Endothelial cell of umbilical vein (primary cell): Measurements from ENCODE around the gene TXNL4A. TPM values are rescaled to one million over a fixed set of nuclear protein-coding genes. Genes with fewer than 3 reads are reported as not detected.

ENCODE experiments used
- BruUV-seq: library from RNA; stranded (reverse); fragments of 400-500 nt; replicated peaks from 2 replicates; lab custom pipeline; 2021; lab: Mats Ljungman, UMichigan
- CTCF ChIA-PET: fragments of 300-600, 350-600 bp; sonication (Branson Sonifier 250); formaldehyde crosslinking; loops from one replicate; lab custom pipeline; 2021; ENCODE audit warnings: antibody characterized with exemption, inconsistent platforms; lab: Charles Lee
- POLR2A ChIA-PET: fragments of 300-600, 350-600 bp; sonication (Branson Sonifier 250); formaldehyde crosslinking; loops from one replicate; lab custom pipeline; 2021; ENCODE audit warnings: antibody characterized with exemption, inconsistent platforms; lab: Charles Lee
- DNase-seq: peaks from one replicate; pipeline ENCODE4 v3.0.0-alpha.2; 2011; ENCODE audit warnings: low read depth, low spot score
- FAIRE-seq: peaks from 2 replicates; lab custom pipeline; 2011; peaks lifted over from hg19 to GRCh38; lab: Jason Lieb, UNC
- H2AFZ ChIP-seq: 2 replicates; pipeline ENCODE4 v1.6.0; 2012; ENCODE audit warnings: low read depth, low read length, control low read depth, inconsistent platforms
- H3K27ac ChIP-seq: 2 replicates; pipeline ENCODE4 v1.5.1; 2011; ENCODE audit warnings: low read depth, mild to moderate bottlenecking, control low read depth, low read length, moderate library complexity; ENCODE audit not compliant: insufficient read depth
- H3K27me3 ChIP-seq, 2 experiments: 2 replicates each; pipeline versions ENCODE4 v1.6.0 to v1.6.1; 2011; ENCODE audit warnings: low read length in 2 of 2, mixed read lengths in 1 of 2; ENCODE audit not compliant: control insufficient read depth in 2 of 2, insufficient read depth in 2 of 2
- H3K36me3 ChIP-seq, 2 experiments: 2 replicates in 1 of 2; 3 replicates in 1 of 2; pipeline ENCODE4 v1.5.1; 2011; ENCODE audit warnings: low read length in 2 of 2, mild to moderate bottlenecking in 1 of 2, moderate library complexity in 1 of 2; ENCODE audit not compliant: control insufficient read depth in 2 of 2, insufficient read depth in 2 of 2; ENCODE audit errors: extremely low read depth in 1 of 2
- H3K4me1 ChIP-seq: 3 replicates; pipeline ENCODE4 v1.5.1; 2011; ENCODE audit warnings: mild to moderate bottlenecking, low read length; ENCODE audit not compliant: control insufficient read depth, insufficient read depth; ENCODE audit errors: extremely low read depth
- H3K4me2 ChIP-seq: 2 replicates; pipeline ENCODE4 v1.6.1; 2011; ENCODE audit warnings: low read length, control low read depth, mixed read lengths; ENCODE audit not compliant: insufficient read depth
- H3K4me3 ChIP-seq, 3 experiments: fragments of 200-600 bp in 1 of 3; sonication (generic), shearing (Covaris generic) in 1 of 3; replicated peaks in 1 of 3; 2 replicates each; pipeline ENCODE4 v1.5.1; 2011 to 2016; ENCODE audit warnings: control low read depth in 3 of 3, low read length in 3 of 3, mild to moderate bottlenecking in 2 of 3, inconsistent platforms in 1 of 3, low read depth in 1 of 3, moderate library complexity in 1 of 3; ENCODE audit not compliant: insufficient read depth in 1 of 3
- H3K79me2 ChIP-seq: 2 replicates; pipeline ENCODE4 v1.6.0; 2012; ENCODE audit warnings: low read length, inconsistent platforms; ENCODE audit not compliant: control insufficient read depth, insufficient read depth
- H3K9ac ChIP-seq: replicated peaks from 2 replicates; pipeline ENCODE3; 2011; ENCODE audit warnings: low read length, control low read depth; ENCODE audit not compliant: insufficient read depth; ENCODE audit errors: extremely low read depth
- H3K9me1 ChIP-seq: replicated peaks from 3 replicates; pipeline ENCODE4 v1.6.0; 2011; ENCODE audit warnings: mild to moderate bottlenecking, low read length; ENCODE audit not compliant: control insufficient read depth, insufficient read depth; ENCODE audit errors: extremely low read depth
- H3K9me3 ChIP-seq: replicated peaks from 2 replicates; pipeline ENCODE4 v1.5.1; 2012; ENCODE audit warnings: low read length, inconsistent platforms; ENCODE audit not compliant: control insufficient read depth, insufficient read depth
- H4K20me1 ChIP-seq: replicated peaks from 2 replicates; pipeline ENCODE3; 2011; ENCODE audit warnings: mild to moderate bottlenecking, low read length; ENCODE audit not compliant: control insufficient read depth, insufficient read depth; ENCODE audit errors: extremely low read depth
- EZH2 ChIP-seq: IDR thresholded peaks from 2 replicates; pipeline ENCODE4 v1.6.1; 2012; ENCODE audit warnings: borderline replicate concordance, low read depth, mild to moderate bottlenecking, moderate library complexity, low read length, inconsistent platforms; ENCODE audit not compliant: severe bottlenecking
- FOS ChIP-seq: IDR thresholded peaks from 2 replicates; pipeline ENCODE4 v1.6.1; 2011; ENCODE audit warnings: mild to moderate bottlenecking, low read length, moderate library complexity, borderline replicate concordance; ENCODE audit not compliant: insufficient read depth
- GATA2 ChIP-seq: IDR thresholded peaks from 2 replicates; pipeline ENCODE4 v1.7.0; 2011; ENCODE audit warnings: low read depth, mild to moderate bottlenecking, moderate library complexity, mixed read lengths, low read length; ENCODE audit not compliant: insufficient read length, insufficient read depth
- JUN ChIP-seq: IDR thresholded peaks from 2 replicates; pipeline ENCODE4 v1.6.1; 2011; ENCODE audit warnings: borderline replicate concordance, low read depth; ENCODE audit not compliant: insufficient read length, insufficient read depth
- MAX ChIP-seq: IDR thresholded peaks from 2 replicates; pipeline ENCODE4 v1.6.1; 2011; ENCODE audit not compliant: insufficient read depth, insufficient read length
- MYC ChIP-seq: IDR thresholded peaks from one replicate; pipeline ENCODE4 v1.6.1; 2011; ENCODE audit warnings: mild to moderate bottlenecking, low read depth, low read length
- POLR2A ChIP-seq: IDR thresholded peaks from 2 replicates; pipeline ENCODE4 v1.6.1; 2012; ENCODE audit warnings: low read depth, mild to moderate bottlenecking, control low read depth, low read length
- POLR2AphosphoS5 ChIP-seq: IDR thresholded peaks from 2 replicates; pipeline ENCODE4 v1.6.1; 2012; ENCODE audit warnings: low read depth, mild to moderate bottlenecking, control low read depth, low read length, moderate library complexity; ENCODE audit not compliant: insufficient read depth
- dilution Hi-C: fragments of 300-500 bp; cut with MboI; formaldehyde crosslinking; loops from one replicate; pipeline ENCODE4 v1.15.0; 2019; ENCODE audit warnings: low sequenced_read_pairs; ENCODE audit not compliant: extremely low pct_ligation_motif_present
- intact Hi-C: fragments of 100-400 bp; cut with micrococcal nuclease; formaldehyde crosslinking; loops from one replicate; pipeline ENCODE4 v1.10.0; 2022
- polyA plus RNA-seq, 4 experiments: library from polyadenylated mRNA; depleted of rRNA in 3 of 4; stranded (reverse) in 3 of 4; unstranded in 1 of 4; fragments of >200 nt; gene quantifications; 2 replicates each; pipeline versions ENCODE4 v1.2.1 to v1.2.3, GENCODE V29; 2011 to 2012; ENCODE audit warnings: missing spikeins in 1 of 4
- total RNA-seq: library from RNA; stranded (reverse); gene quantifications from 2 replicates; pipeline ENCODE4 v1.2.3, GENCODE V29; 2021
- TF ChIP-seq, protein P1 (sequence below), 2 donors: IDR thresholded peaks; 1 replicate in 1 of 2; 2 replicates in 1 of 2; pipeline ENCODE4 v1.5.1; 2011; ENCODE audit warnings: low read length in 2 of 2, mild to moderate bottlenecking in 2 of 2, moderate library complexity in 2 of 2, control low read depth in 1 of 2, inconsistent platforms in 1 of 2, low read depth in 1 of 2; ENCODE audit not compliant: insufficient read depth in 1 of 2; ENCODE audit errors: extremely low read depth in 1 of 2

Gene TXNL4A
- total and polyA plus RNA-seq, 2 donors (not counting 3 experiments of a cell fraction or from before 2014, with no cell fraction given): 148 to 172 TPM

DNA sequence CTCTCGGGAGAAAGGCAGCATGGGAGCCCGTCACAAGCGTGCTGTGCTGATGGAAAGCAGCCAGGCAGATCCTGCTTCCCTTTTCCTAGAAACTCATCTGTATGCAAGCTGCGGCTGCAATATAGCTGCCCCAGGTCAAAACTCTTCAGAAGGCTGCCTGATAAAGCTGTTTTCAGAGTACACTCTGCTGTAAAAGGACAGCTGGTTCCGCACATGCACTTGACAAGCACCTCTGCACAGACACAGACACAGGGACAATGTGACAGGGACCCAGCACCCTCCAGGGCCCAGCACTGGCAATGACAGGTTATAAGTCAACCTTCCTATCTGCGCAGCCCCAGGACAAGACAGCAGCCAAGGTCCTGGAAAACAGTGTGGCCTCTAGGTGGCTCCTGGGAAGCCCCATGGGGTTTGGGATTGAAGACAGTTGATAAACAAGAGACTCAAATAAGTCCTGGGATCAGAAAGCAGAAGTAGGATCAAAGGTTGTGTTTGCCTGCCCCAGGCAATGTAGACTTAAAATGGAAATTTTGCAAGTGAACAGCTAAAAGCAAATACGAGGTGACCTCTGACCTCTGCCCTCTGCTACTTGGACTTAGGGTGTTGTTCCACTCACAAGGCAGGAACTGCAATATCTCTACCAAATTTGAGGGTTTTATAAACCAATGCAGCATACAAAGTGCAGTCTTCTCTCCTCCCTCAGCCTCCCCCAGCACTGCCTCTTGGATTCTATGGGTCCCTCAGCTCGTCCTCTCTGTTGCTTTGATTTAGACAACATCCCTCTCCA is 53.9 kb downstream of the TXNL4A start:
- ChIA-PET POLR2A (no interaction called here), CTCF (interaction anchor here (1.4 kb wide), 1 partner anchor 16 kb away, joined by 3 read pairs; no protein-coding TSS in a partner anchor)
- Histone ChIP-seq H3K9me3 (peaks cover 2% of the 10 kb centered on the region), H3K4me3 (no peak overlapping the region), H3K4me1 (no peaks in the 10 kb centered on the region), H3K9ac (no peak overlapping the region), H3K36me3 (peaks cover 0 to 9% of the 10 kb centered on the region in 2 experiments), H2AFZ (no peak overlapping the region), H3K4me2 (no peak overlapping the region), H3K27me3 (no peaks in the 10 kb centered on the region), H3K27ac (no peak overlapping the region), H3K9me1 (no peaks in the 10 kb centered on the region), H3K79me2 (peaks cover 27% of the 10 kb centered on the region), H4K20me1 (no peaks in the 10 kb centered on the region)
- intact Hi-C loops: no loop called here
- FAIRE-seq (no peak), DNase-seq (no peak)
- BruUV-seq: no TSS peak
- TF ChIP-seq EZH2: no peak
- TF ChIP-seq, protein P1, sequence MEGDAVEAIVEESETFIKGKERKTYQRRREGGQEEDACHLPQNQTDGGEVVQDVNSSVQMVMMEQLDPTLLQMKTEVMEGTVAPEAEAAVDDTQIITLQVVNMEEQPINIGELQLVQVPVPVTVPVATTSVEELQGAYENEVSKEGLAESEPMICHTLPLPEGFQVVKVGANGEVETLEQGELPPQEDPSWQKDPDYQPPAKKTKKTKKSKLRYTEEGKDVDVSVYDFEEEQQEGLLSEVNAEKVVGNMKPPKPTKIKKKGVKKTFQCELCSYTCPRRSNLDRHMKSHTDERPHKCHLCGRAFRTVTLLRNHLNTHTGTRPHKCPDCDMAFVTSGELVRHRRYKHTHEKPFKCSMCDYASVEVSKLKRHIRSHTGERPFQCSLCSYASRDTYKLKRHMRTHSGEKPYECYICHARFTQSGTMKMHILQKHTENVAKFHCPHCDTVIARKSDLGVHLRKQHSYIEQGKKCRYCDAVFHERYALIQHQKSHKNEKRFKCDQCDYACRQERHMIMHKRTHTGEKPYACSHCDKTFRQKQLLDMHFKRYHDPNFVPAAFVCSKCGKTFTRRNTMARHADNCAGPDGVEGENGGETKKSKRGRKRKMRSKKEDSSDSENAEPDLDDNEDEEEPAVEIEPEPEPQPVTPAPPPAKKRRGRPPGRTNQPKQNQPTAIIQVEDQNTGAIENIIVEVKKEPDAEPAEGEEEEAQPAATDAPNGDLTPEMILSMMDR (IDR thresholded peaks at IDR 0.05; ENCODE audit: extremely low read depth in 1 of 2, insufficient read depth in 1 of 2, low read depth in 1 of 2, low read length in 2 of 2): no peak
- no peak for TF ChIP-seq GATA2
- no peak for TF ChIP-seq JUN
- no peak for TF ChIP-seq MYC
- no peak for TF ChIP-seq POLR2AphosphoS5
- no peak for TF ChIP-seq POLR2A
- no peak for TF ChIP-seq MAX
- TF ChIP-seq FOS: no peak
- dilution Hi-C loops: no loop called here
